Suprapubic skin (tissue), 4 donors: ENCODE data around the gene FOXS1. TPM values are rescaled to one million over a fixed set of nuclear protein-coding genes. Genes with fewer than 3 reads are reported as not detected.

ENCODE experiments used
- DNase-seq, 2 donors: peaks; one replicate each; pipeline ENCODE4 v3.0.0-alpha.2; 2019; ENCODE audit warnings: low spot score in 2 of 2
- H3K27ac ChIP-seq: fragments of 200-600 bp; sonication (generic); one replicate; pipeline ENCODE4 v1.5.1; 2019
- H3K27me3 ChIP-seq: fragments of 200-600 bp; sonication (generic); one replicate; pipeline ENCODE4 v1.5.1; 2019
- H3K36me3 ChIP-seq: fragments of 200-600 bp; sonication (generic); one replicate; pipeline ENCODE4 v1.5.1; 2019
- H3K4me1 ChIP-seq: fragments of 200-600 bp; sonication (generic); one replicate; pipeline ENCODE4 v1.5.1; 2019
- H3K4me3 ChIP-seq: fragments of 200-600 bp; sonication (generic); one replicate; pipeline ENCODE4 v1.5.1; 2019; ENCODE audit warnings: mild to moderate bottlenecking
- H3K9me3 ChIP-seq: fragments of 200-600 bp; sonication (generic); one replicate; pipeline ENCODE4 v1.5.1; 2019
- EP300 ChIP-seq: sonication (generic); formaldehyde crosslinking; IDR thresholded peaks from one replicate; pipeline ENCODE4 v1.6.1; 2017; ENCODE audit warnings: antibody characterized with exemption
- POLR2A ChIP-seq, 2 donors: fragments of 450-650 bp; IDR thresholded peaks; one replicate each; pipeline ENCODE4 v1.6.1; 2017; ENCODE audit warnings: antibody characterized with exemption in 2 of 2, mild to moderate bottlenecking in 2 of 2, moderate library complexity in 2 of 2
- POLR2AphosphoS5 ChIP-seq, 3 donors: sonication (generic); formaldehyde crosslinking; IDR thresholded peaks; one replicate each; pipeline ENCODE4 v1.6.1; 2017; ENCODE audit warnings: antibody characterized with exemption in 3 of 3
- WGBS: methylation state at CpG from one replicate; pipeline ENCODE4 v1.1.5; 2018; 5-methylcytosine and 5-hydroxymethylcytosine counted together
- total RNA-seq, 4 donors: library from RNA; depleted of rRNA; stranded (reverse); fragments of >200 nt; gene quantifications; one replicate each; pipeline ENCODE4 v1.1.0, GENCODE V29; 2016
- TF ChIP-seq, protein P1 (sequence below), 2 donors: fragments of 200-600 bp in 1 of 2; fragments of 450-650 bp in 1 of 2; sonication (generic) in 1 of 2; IDR thresholded peaks; one replicate each; pipeline ENCODE4 v1.5.1; 2016 to 2019; ENCODE audit warnings: antibody characterized with exemption in 2 of 2, mild to moderate bottlenecking in 1 of 2, moderate library complexity in 1 of 2

FOXS1 gene
- total RNA-seq, 4 donors from 2014 or later = not detected

DNA sequence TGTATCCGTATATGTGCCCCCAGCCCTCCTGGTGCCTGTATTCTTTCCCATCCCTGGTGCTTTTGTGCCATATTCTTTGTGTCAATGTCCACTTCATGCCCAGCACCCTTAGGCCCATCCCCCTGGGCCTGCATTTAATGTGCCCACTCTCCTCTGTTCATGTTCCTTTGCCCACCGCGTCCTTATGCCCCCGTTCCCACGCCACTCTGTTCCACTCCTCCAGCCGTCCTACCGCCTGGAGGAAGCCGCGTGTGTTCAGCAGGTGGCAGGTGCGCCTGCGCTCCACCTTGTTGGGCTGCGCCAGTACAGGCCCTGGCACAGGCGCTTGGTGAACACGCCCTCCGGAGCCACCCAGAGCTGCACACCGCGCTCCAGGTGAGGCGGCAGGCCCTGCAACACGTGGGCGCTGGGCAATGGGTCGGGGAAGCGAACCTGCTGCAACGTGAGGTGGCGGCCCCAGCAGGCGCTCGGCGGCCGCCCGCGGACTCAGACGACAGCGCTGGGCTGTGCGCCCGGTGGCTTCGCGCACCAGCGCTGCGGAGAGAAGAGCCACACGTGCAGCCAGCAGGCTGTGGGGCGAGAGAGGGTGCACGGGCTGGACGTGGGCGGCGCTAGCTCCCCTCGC is 4.0 kb upstream of the FOXS1 start:
- peaks cover 34% of the 10 kb centered on the region for H3K27me3 ChIP-seq
- H3K9me3 ChIP-seq = no peaks in the 10 kb centered on the region
- no peak for DNase-seq
- peaks cover 4% of the 10 kb centered on the region for H3K4me1 ChIP-seq
- TF ChIP-seq POLR2AphosphoS5 (IDR thresholded peaks at IDR 0.05) (no peak), POLR2A (IDR thresholded peaks at IDR 0.05) (no peak), EP300 (no peak)
- TF ChIP-seq, protein P1, sequence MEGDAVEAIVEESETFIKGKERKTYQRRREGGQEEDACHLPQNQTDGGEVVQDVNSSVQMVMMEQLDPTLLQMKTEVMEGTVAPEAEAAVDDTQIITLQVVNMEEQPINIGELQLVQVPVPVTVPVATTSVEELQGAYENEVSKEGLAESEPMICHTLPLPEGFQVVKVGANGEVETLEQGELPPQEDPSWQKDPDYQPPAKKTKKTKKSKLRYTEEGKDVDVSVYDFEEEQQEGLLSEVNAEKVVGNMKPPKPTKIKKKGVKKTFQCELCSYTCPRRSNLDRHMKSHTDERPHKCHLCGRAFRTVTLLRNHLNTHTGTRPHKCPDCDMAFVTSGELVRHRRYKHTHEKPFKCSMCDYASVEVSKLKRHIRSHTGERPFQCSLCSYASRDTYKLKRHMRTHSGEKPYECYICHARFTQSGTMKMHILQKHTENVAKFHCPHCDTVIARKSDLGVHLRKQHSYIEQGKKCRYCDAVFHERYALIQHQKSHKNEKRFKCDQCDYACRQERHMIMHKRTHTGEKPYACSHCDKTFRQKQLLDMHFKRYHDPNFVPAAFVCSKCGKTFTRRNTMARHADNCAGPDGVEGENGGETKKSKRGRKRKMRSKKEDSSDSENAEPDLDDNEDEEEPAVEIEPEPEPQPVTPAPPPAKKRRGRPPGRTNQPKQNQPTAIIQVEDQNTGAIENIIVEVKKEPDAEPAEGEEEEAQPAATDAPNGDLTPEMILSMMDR (IDR thresholded peaks at IDR 0.05) = no peak
- no peak overlapping the region for H3K27ac ChIP-seq
- H3K36me3 ChIP-seq = no peaks in the 10 kb centered on the region
- 14% methylated on average over 38 of the region's 45 CpGs for WGBS
- no peak overlapping the region for H3K4me3 ChIP-seq

DNA sequence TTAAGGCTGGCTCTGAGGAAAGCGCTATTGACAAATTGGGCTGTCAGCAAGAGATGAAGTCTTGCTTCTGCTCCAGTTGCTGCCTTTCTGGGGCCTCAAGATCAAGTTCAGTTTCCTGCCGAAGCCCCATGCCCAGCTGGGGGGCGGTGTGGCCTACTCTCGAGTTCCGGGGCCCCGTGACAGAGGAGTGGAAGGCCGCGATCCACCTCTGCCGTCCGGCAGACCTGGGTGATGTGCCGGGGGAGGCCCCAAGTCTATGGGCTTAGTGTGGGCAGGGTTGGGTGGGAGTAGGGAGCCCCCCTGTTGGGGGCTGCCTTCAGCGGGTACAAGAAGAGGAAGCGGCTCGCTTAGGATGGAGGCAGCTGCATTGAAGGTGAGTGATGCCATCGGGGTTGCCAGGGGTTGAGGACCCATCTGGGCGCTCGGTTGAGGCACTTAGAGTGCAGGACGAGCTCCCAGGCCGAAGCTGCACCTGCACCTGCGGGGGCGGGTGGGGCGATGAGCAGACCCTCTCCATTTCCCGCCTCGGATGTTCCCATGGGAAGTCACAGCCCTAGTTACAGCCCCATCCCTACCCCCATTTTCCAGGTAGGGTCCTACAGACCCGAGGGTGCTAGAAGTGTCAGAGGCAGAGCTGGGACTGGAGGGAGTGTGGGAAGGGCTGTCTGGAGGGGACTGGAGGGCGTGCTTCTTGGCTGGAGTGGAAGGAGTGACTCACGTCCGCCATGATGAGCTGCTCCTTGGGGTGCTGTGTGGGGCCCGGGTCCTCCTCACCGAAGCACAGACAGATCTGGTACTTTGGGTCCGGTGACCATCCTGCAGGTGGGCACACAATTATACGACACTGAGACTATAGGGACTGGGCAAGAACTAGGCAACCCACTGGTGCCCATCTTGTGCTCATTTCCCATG is 2.9 kb upstream of the FOXS1 start:
- Histone ChIP-seq H3K9me3 (no peaks in the 10 kb centered on the region), H3K27me3 (peaks cover 34% of the 10 kb centered on the region), H3K36me3 (no peaks in the 10 kb centered on the region), H3K4me3 (no peak overlapping the region), H3K4me1 (peaks cover 4% of the 10 kb centered on the region), H3K27ac (no peak overlapping the region)
- TF ChIP-seq EP300 (no peak), POLR2A (IDR thresholded peaks at IDR 0.05) (no peak), POLR2AphosphoS5 (IDR thresholded peaks at IDR 0.05) (no peak)
- TF ChIP-seq, protein P1 (IDR thresholded peaks at IDR 0.05) = no peak
- WGBS = 79% methylated on average over 28 of the region's 32 CpGs
- no peak for DNase-seq

- TF ChIP-seq, protein P1 (IDR thresholded peaks at IDR 0.05) = no peak
- no peak for TF ChIP-seq POLR2A (IDR thresholded peaks at IDR 0.05)
- no peak for TF ChIP-seq POLR2AphosphoS5 (IDR thresholded peaks at IDR 0.05)
- no peak for TF ChIP-seq EP300
Observed at GRCh38 chr20:31846793-31847138, 1.4 kb upstream of the FOXS1 start.

DNA sequence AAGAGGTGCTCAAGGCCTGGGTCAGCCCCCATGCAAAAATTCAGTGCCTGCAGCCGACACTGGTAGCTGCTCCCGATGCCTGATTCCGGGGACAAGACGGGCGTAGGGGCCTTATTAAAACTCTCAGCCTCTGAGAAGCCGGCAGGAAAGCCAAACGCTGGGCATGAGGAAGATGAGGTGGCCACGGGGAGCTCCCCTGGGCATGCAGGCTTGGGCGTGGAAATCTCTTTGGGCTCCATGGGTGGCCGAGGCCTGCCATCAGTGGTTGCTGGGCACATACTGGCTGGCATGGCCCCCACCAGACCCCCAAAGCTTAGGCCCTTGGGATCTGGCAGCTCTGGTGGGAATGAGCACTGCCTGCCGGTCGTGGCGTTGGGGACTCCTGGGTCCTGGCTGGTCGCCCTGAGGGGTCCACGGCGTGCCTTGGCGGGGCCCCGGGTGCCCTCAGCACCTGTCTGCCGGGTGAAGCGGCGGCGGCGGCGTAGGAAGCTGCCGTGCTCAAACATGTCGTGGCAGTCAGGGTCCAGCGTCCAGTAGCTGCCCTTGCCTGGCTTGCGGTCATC is 586 bp downstream of the FOXS1 start:
- Histone ChIP-seq H3K36me3 (no peaks in the 10 kb centered on the region), H3K9me3 (no peaks in the 10 kb centered on the region), H3K4me3 (peak overlapping the region; percentile 15), H3K27me3 (peaks cover 11% of the 10 kb centered on the region), H3K27ac (no peak overlapping the region), H3K4me1 (no peaks in the 10 kb centered on the region)
- DNase-seq = no peak
- WGBS = 96% methylated on average over 5 of the region's 28 CpGs
- TF ChIP-seq, protein P1 (IDR thresholded peaks at IDR 0.05) = no peak
- no peak for TF ChIP-seq EP300
- TF ChIP-seq POLR2AphosphoS5 (IDR thresholded peaks at IDR 0.05) = no peak
- TF ChIP-seq POLR2A (IDR thresholded peaks at IDR 0.05) = no peak

More at GRCh38 chr20:31846793-31847138, 1.4 kb upstream of the FOXS1 start:
- H3K4me1 ChIP-seq = no peaks in the 10 kb centered on the region
- no CpG with 5 or more reads among the region's 3 CpGs for WGBS
- no peaks in the 10 kb centered on the region for H3K9me3 ChIP-seq
- no peak for DNase-seq
- H3K4me3 ChIP-seq = no peak overlapping the region
- peaks cover 26% of the 10 kb centered on the region for H3K27me3 ChIP-seq
- H3K27ac ChIP-seq = no peak overlapping the region
- H3K36me3 ChIP-seq = no peaks in the 10 kb centered on the region

DNA sequence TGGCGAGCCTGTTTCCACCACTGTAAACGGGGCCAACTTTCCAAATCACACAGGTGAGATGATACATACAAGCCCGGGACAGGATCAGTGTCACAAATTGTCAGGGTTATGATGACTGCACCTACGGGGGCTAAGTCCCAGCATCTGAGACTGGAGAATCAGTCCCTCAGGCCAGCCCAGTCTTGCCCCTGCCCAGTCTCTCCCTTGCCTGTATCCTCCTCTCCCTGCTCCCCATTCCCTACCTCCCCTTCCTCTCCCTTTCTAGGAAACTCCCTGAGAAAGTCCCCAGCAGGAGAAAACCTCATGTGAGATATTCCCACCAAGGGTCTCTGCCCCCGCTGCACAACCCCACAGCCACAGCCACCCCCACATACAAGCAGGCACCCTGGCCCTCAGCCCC is 1.5 kb downstream of the FOXS1 start:
- Histone ChIP-seq H3K4me3 (peak overlapping the region; percentile 8), H3K9me3 (no peaks in the 10 kb centered on the region), H3K36me3 (no peaks in the 10 kb centered on the region), H3K27ac (no peak overlapping the region), H3K27me3 (peaks cover 2% of the 10 kb centered on the region), H3K4me1 (no peaks in the 10 kb centered on the region)
- whole genome bisulfite sequencing = 63% methylated on average over 5 of the region's 5 CpGs
- DNase-seq = no peak
- no peak for TF ChIP-seq POLR2AphosphoS5 (IDR thresholded peaks at IDR 0.05)
- TF ChIP-seq POLR2A (IDR thresholded peaks at IDR 0.05) = no peak
